Neural progenitor cell (in vitro differentiated cells): ENCODE data around the gene INIP. TPM values are rescaled to one million over a fixed set of nuclear protein-coding genes. Genes with fewer than 3 reads are reported as not detected.

Experiments
- DNase-seq: peaks from one replicate; pipeline ENCODE4 v3.0.0-alpha.2; 2016; ENCODE audit warnings: low spot score
- H2AFZ ChIP-seq: fragments of 200-600 bp; sonication (generic); replicated peaks from 2 replicates; pipeline ENCODE4 v1.6.1; 2016; ENCODE audit warnings: antibody characterized with exemption
- H3F3A ChIP-seq: fragments of 200-600 bp; sonication (generic); 2 replicates; pipeline ENCODE4 v1.6.1; 2016; ENCODE audit warnings: antibody characterized with exemption, low read depth
- H3K27ac ChIP-seq: fragments of 200-600 bp; sonication (generic); 2 replicates; pipeline ENCODE4 v1.5.1; 2016; ENCODE audit warnings: mild to moderate bottlenecking
- H3K27me3 ChIP-seq: fragments of 200-600 bp; sonication (generic); 2 replicates; pipeline ENCODE4 v1.6.1; 2016; ENCODE audit warnings: mild to moderate bottlenecking, moderate library complexity
- H3K36me3 ChIP-seq: fragments of 200-600 bp; sonication (generic); 2 replicates; pipeline ENCODE4 v1.5.1; 2016
- H3K4me1 ChIP-seq: fragments of 200-600 bp; sonication (generic); 2 replicates; pipeline ENCODE4 v1.6.1; 2016; ENCODE audit warnings: mixed run types
- H3K4me2 ChIP-seq: fragments of 200-600 bp; sonication (generic); 2 replicates; pipeline ENCODE4 v1.6.1; 2016
- H3K4me3 ChIP-seq: fragments of 200-600 bp; sonication (generic); 2 replicates; pipeline ENCODE4 v1.5.1; 2016
- H3K79me2 ChIP-seq: fragments of 200-600 bp; sonication (generic); 2 replicates; pipeline ENCODE4 v1.6.1; 2016; ENCODE audit warnings: low read depth
- H3K9ac ChIP-seq: fragments of 200-600 bp; sonication (generic); 2 replicates; pipeline ENCODE4 v1.6.1; 2016
- H3K9me3 ChIP-seq: fragments of 200-600 bp; sonication (generic); 2 replicates; pipeline ENCODE4 v1.5.1; 2016; ENCODE audit warnings: low read depth
- H4K20me1 ChIP-seq: fragments of 200-600 bp; sonication (generic); 2 replicates; pipeline ENCODE4 v1.6.1; 2016; ENCODE audit warnings: low read depth
- H3K27ac Mint-ChIP-seq: 3 replicates; pipeline ENCODE4 v1.8.0; 2021; ENCODE audit warnings: mixed read lengths
- H3K27me3 Mint-ChIP-seq: 2 replicates; pipeline ENCODE4 v1.8.0; 2022; ENCODE audit warnings: low read depth, mild to moderate bottlenecking, inconsistent platforms, moderate library complexity, mixed read lengths; ENCODE audit not compliant: insufficient read depth
- H3K36me3 Mint-ChIP-seq: 3 replicates; pipeline ENCODE4 v1.8.0; 2021; ENCODE audit warnings: mixed read lengths
- H3K4me1 Mint-ChIP-seq: 3 replicates; pipeline ENCODE4 v1.8.0; 2021; ENCODE audit warnings: mixed read lengths
- H3K4me3 Mint-ChIP-seq: 3 replicates; pipeline ENCODE4 v1.8.0; 2021; ENCODE audit warnings: mild to moderate bottlenecking, moderate library complexity, mixed read lengths
- H3K9me3 Mint-ChIP-seq: 3 replicates; pipeline ENCODE4 v1.8.0; 2020; ENCODE audit warnings: mixed read lengths
- CTCF ChIP-seq: fragments of 200-600 bp; sonication (generic); IDR thresholded peaks from 2 replicates; pipeline ENCODE4 v1.5.1; 2017; ENCODE audit warnings: antibody characterized with exemption, mild to moderate bottlenecking
- EZH2 ChIP-seq: fragments of 200-600 bp; sonication (generic); IDR thresholded peaks from 2 replicates; pipeline ENCODE4 v1.6.1; 2017; ENCODE audit warnings: antibody characterized with exemption, mild to moderate bottlenecking, moderate library complexity
- EZH2phosphoT487 ChIP-seq: fragments of 200-600 bp; sonication (generic); IDR thresholded peaks from 2 replicates; pipeline ENCODE4 v1.6.1; 2017; ENCODE audit warnings: antibody characterized with exemption
- total RNA-seq: library from RNA; depleted of rRNA; stranded (reverse); fragments of >200 nt; gene quantifications from 2 replicates; pipeline ENCODE4 v1.2.3, GENCODE V29; 2015; ENCODE audit warnings: low replicate concordance

INIP gene
- total RNA-seq, 1 donor from 2014 or later = 39.7 TPM

DNA sequence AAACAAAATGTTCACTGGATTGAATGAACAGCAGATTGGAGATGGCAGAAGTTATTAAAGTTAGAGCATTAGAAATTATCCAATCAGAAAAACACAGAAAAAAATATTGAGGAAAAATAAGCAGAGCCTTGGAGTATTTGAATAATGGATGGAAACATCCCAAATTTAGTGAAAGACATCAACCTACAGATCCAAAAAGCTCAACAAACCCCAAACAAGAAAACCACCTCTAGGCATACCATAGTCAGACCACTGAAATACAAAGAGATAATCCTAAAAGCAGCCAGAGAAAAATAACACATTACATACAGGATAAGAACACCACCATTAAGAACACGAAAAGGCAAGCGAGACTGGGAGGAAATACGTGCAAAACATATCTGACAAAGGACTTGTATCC, 5.2 kb downstream of the INIP start:
- Histone ChIP-seq H3K4me3 (no peak overlapping the region), H3K4me1 (no peaks in the 10 kb centered on the region), H3K4me2 (no peak overlapping the region), H3F3A (peaks cover 9% of the 10 kb centered on the region), H3K27me3 (no peaks in the 10 kb centered on the region), H3K9ac (no peak overlapping the region), H4K20me1 (peaks cover 19% of the 10 kb centered on the region), H2AFZ (no peak overlapping the region), H3K27ac (no peak overlapping the region), H3K9me3 (no peaks in the 10 kb centered on the region), H3K36me3 (no peaks in the 10 kb centered on the region), H3K79me2 (peaks cover 93% of the 10 kb centered on the region)
- DNase-seq = no peak
- no peak overlapping the region for H3K27ac Mint-ChIP-seq
- peaks cover 6% of the 10 kb centered on the region for H3K4me1 Mint-ChIP-seq
- peaks cover 20% of the 10 kb centered on the region for H3K36me3 Mint-ChIP-seq
- TF ChIP-seq EZH2phosphoT487 = no peak
- no peak for TF ChIP-seq EZH2
- no peak for TF ChIP-seq CTCF
- peaks cover 12% of the 10 kb centered on the region for H3K9me3 Mint-ChIP-seq
- no peak overlapping the region for H3K4me3 Mint-ChIP-seq
- no peaks in the 10 kb centered on the region for H3K27me3 Mint-ChIP-seq

DNA sequence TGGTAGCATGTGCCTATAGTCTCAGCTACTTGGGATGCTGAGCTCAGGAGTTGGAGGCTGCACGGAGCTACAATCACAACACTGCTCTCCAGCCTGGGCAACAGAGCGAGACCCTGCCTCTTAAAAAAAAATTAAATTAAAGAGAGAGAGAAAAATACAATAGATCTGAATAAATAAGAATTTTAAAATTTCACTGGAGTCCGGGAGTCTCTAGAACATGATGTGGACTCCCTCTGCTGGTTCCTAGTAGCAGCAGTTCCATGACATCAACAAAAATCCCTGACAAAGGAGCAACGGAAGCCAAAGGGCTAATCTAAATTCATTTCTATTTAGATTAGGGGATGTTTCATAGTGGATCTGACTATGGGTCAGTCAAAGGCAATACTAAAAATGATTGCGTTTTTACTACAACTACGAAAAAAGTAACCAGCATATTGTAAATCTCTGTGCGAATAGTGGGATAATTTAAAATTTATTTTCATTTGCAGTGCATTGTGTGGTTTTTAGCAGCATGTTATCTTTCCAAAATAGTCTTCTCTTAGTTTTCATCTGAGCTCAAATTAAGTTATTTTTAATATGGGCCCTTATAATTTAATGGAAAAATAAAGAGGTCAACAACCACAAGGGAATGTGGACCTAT, 6.7 kb downstream of the INIP start:
- Histone ChIP-seq H3K27me3 (no peaks in the 10 kb centered on the region), H3K36me3 (no peaks in the 10 kb centered on the region), H3K4me1 (no peaks in the 10 kb centered on the region), H3K4me3 (no peak overlapping the region), H3K4me2 (no peak overlapping the region), H3F3A (peaks cover 1% of the 10 kb centered on the region), H3K9ac (no peak overlapping the region), H3K9me3 (no peaks in the 10 kb centered on the region), H3K79me2 (peaks cover 85% of the 10 kb centered on the region), H3K27ac (no peak overlapping the region), H2AFZ (no peak overlapping the region), H4K20me1 (peaks cover 28% of the 10 kb centered on the region)
- H3K36me3 Mint-ChIP-seq = peaks cover 17% of the 10 kb centered on the region
- peaks cover 12% of the 10 kb centered on the region for H3K9me3 Mint-ChIP-seq
- peak; percentile 52 for DNase-seq
- H3K4me1 Mint-ChIP-seq = no peaks in the 10 kb centered on the region
- no peak overlapping the region for H3K4me3 Mint-ChIP-seq
- TF ChIP-seq EZH2 (no peak), CTCF (peak; percentile 63)
- no peak overlapping the region for H3K27ac Mint-ChIP-seq
- H3K27me3 Mint-ChIP-seq = no peaks in the 10 kb centered on the region

DNA sequence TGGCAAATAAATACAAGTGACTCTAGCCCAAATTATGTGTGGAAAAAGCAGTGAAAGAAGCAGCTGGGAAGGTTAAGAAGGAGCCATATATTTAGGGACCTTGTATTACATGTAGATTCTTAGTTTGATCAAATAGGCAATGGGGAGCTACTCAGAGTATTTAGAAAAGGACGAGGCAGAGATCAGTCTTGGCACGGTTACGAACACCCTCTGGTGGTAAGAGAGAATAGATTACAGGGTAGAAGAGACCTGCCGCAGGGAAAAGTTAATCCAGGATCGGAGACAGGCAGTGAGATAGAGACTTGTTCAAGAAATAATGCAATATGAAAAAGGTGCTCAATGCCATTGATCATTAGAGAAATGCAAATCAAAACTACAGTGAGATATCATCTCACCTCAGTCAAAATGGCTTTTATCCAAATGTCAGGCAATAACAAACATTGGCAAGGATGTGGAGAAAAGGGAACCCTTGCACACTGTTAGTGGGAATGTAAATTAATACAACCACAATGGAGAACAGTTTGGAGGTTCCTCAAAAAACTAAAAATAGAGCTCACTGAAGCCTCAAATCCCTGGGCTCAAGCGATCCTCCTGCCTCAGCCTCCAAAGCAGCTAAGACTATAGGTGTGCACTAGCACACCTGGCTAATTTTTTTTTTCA, 12.0 kb downstream of the INIP start:
- Mint-ChIP-seq H3K27me3 (no peaks in the 10 kb centered on the region), H3K27ac (no peak overlapping the region), H3K36me3 (peaks cover 2% of the 10 kb centered on the region), H3K9me3 (no peaks in the 10 kb centered on the region), H3K4me1 (no peaks in the 10 kb centered on the region), H3K4me3 (no peak overlapping the region)
- Histone ChIP-seq H3K27me3 (no peaks in the 10 kb centered on the region), H3F3A (peaks cover 4% of the 10 kb centered on the region), H3K9me3 (no peaks in the 10 kb centered on the region), H3K4me1 (no peaks in the 10 kb centered on the region), H4K20me1 (peaks cover 43% of the 10 kb centered on the region), H3K4me3 (no peak overlapping the region), H3K9ac (no peak overlapping the region), H2AFZ (no peak overlapping the region), H3K27ac (no peak overlapping the region), H3K4me2 (no peak overlapping the region), H3K79me2 (peaks cover 71% of the 10 kb centered on the region), H3K36me3 (no peaks in the 10 kb centered on the region)
- no peak for TF ChIP-seq EZH2
- no peak for TF ChIP-seq EZH2phosphoT487
- peak; percentile 65 for TF ChIP-seq CTCF
- peak; percentile 70 for DNase-seq
